GM06990 (cell line): ENCODE results near the gene CHST4.

Experiments used
- DNase-seq: peaks from one replicate; pipeline ENCODE4 v3.0.0-alpha.2; 2011; ENCODE audit not compliant: insufficient read length; ENCODE audit errors: extremely low read depth
- H3K27me3 ChIP-seq: replicated peaks from 2 replicates; pipeline ENCODE4 v1.6.0; 2011; ENCODE audit warnings: low read length; ENCODE audit not compliant: control insufficient read depth, insufficient read depth
- H3K36me3 ChIP-seq: 2 replicates; pipeline ENCODE4 v1.5.1; 2011; ENCODE audit warnings: low read length; ENCODE audit not compliant: control insufficient read depth, insufficient read depth
- H3K4me3 ChIP-seq: replicated peaks from 2 replicates; pipeline ENCODE4 v1.5.1; 2011; ENCODE audit warnings: low read depth, mild to moderate bottlenecking, control low read depth, low read length
- TF ChIP-seq, protein P1 (sequence below): IDR thresholded peaks from 2 replicates; pipeline ENCODE4 v1.5.1; 2011; ENCODE audit warnings: low read length, control low read depth, mild to moderate bottlenecking, inconsistent platforms; ENCODE audit not compliant: insufficient read depth, poor library complexity, severe bottlenecking

CHST4 gene

DNA sequence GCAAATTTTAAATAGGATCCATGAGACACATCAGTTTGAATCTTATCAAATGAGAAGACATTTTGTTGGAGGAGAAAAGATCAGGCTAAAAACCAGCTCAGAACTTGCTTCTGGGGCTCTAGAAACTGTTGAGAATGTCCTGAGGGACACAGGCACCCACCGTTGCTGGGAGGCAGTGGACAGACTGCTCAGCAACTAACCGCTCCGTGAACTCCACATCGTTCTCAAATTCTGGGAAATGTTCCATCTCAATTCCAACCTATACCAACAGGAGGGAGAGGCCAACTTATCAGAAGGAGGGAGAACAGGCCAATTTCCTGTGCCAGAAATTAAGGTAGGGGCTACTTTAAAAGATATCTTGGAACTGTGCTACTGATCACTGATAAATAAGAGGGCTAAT, 42.3 kb downstream of the CHST4 start:
- no peak for DNase-seq
- Histone ChIP-seq H3K27me3 (no peaks in the 10 kb centered on the region), H3K36me3 (no peaks in the 10 kb centered on the region), H3K4me3 (no peak overlapping the region)
- TF ChIP-seq, protein P1, sequence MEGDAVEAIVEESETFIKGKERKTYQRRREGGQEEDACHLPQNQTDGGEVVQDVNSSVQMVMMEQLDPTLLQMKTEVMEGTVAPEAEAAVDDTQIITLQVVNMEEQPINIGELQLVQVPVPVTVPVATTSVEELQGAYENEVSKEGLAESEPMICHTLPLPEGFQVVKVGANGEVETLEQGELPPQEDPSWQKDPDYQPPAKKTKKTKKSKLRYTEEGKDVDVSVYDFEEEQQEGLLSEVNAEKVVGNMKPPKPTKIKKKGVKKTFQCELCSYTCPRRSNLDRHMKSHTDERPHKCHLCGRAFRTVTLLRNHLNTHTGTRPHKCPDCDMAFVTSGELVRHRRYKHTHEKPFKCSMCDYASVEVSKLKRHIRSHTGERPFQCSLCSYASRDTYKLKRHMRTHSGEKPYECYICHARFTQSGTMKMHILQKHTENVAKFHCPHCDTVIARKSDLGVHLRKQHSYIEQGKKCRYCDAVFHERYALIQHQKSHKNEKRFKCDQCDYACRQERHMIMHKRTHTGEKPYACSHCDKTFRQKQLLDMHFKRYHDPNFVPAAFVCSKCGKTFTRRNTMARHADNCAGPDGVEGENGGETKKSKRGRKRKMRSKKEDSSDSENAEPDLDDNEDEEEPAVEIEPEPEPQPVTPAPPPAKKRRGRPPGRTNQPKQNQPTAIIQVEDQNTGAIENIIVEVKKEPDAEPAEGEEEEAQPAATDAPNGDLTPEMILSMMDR, result no peak

GRCh38 chr16:71569621-71570020, 43.4 kb downstream of the CHST4 start:
- H3K27me3 ChIP-seq, result no peaks in the 10 kb centered on the region
- no peak for DNase-seq
- H3K4me3 ChIP-seq, result no peak overlapping the region
- TF ChIP-seq, protein P1, result no peak
- no peaks in the 10 kb centered on the region for H3K36me3 ChIP-seq

GRCh38 chr16:71570144-71570543, 43.9 kb downstream of the CHST4 start:
- H3K4me3 ChIP-seq, result no peak overlapping the region
- TF ChIP-seq, protein P1, result no peak
- no peaks in the 10 kb centered on the region for H3K36me3 ChIP-seq
- H3K27me3 ChIP-seq, result no peaks in the 10 kb centered on the region
- no peak for DNase-seq

DNA sequence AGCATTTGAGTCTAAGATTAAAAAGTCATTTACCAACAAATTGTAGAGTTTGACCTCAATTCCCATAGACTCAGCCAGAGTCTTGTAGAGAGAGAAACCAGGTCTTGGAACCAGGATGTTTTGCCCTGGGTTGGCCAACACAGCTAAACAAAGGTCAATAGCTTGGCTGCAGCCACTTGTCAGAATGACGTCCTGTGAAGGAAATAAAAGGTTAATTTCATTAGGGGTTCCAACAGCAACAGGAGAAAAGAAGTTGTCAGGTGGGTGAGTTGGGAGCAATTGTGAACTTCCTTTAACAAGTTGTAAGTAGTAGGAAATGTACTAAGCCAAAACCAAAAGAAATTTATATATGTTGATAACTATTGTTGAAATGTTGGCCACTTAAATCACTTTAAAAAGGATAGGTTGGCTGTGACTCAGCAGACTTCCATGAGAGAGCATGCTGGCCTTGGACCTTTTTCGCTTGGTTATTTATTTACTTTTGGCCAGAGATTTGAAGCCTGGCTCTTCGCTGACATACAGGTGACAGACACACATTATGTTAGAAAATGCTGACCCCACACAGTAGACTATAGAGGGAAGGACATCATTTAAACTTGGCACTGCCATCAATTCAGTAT, 46.4 kb downstream of the CHST4 start:
- no peak overlapping the region for H3K4me3 ChIP-seq
- no peaks in the 10 kb centered on the region for H3K36me3 ChIP-seq
- TF ChIP-seq, protein P1, result no peak
- no peak for DNase-seq
- H3K27me3 ChIP-seq, result no peaks in the 10 kb centered on the region

GRCh38 chr16:71573387-71574094, 47.3 kb downstream of the CHST4 start:
- no peak overlapping the region for H3K4me3 ChIP-seq
- no peak for DNase-seq
- no peaks in the 10 kb centered on the region for H3K27me3 ChIP-seq
- H3K36me3 ChIP-seq, result no peaks in the 10 kb centered on the region
- TF ChIP-seq, protein P1, result no peak
